Effector memory CD8-positive, alpha-beta T cell (primary cell): ENCODE measurements around the gene RHBDL3.
"Not testable (repeated sequence)": the region's sequence is repeated elsewhere in the genome, so short reads cannot be mapped to it uniquely, and the experiment has no call there.

Experiments
- ATAC-seq: fragments of 150-1000 bp; cut with Tn5 transposase; replicated peaks from 2 replicates; pipeline ENCODE4 v1.10.0; 2021; ENCODE audit warnings: mild to moderate bottlenecking, moderate library complexity
- DNase-seq, 3 experiments: peaks; one replicate each; pipeline ENCODE4 v3.0.0; 2021
- H3K27ac Mint-ChIP-seq, 2 donors: one replicate each; pipeline ENCODE4 v1.8.0; 2022; ENCODE audit warnings: mild to moderate bottlenecking in 2 of 2, mixed read lengths in 2 of 2, moderate library complexity in 2 of 2
- H3K27me3 Mint-ChIP-seq, 2 donors: one replicate each; pipeline ENCODE4 v1.8.0; 2022; ENCODE audit warnings: mixed read lengths in 2 of 2
- H3K36me3 Mint-ChIP-seq: one replicate; pipeline ENCODE4 v1.8.0; 2022; ENCODE audit warnings: mild to moderate bottlenecking, moderate library complexity, mixed read lengths; ENCODE audit not compliant: insufficient read depth
- H3K4me1 Mint-ChIP-seq, 2 donors: one replicate each; pipeline ENCODE4 v1.8.0; 2022; ENCODE audit warnings: low read depth in 2 of 2, mixed read lengths in 2 of 2
- H3K4me3 Mint-ChIP-seq, 2 donors: one replicate each; pipeline ENCODE4 v1.8.0; 2022; ENCODE audit warnings: mild to moderate bottlenecking in 2 of 2, mixed read lengths in 2 of 2, moderate library complexity in 2 of 2
- H3K9me3 Mint-ChIP-seq, 2 donors: one replicate each; pipeline ENCODE4 v1.8.0; 2022; ENCODE audit warnings: mixed read lengths in 2 of 2

Gene RHBDL3

GRCh38 chr17:32258383-32259140 lies 7.1 kb upstream of the RHBDL3 start:
- no peak for DNase-seq

GRCh38 chr17:32259586-32259985 lies 6.0 kb upstream of the RHBDL3 start:
- Mint-ChIP-seq H3K27me3 (peaks cover 11 to 22% of the 10 kb centered on the region in 2 donors), H3K4me1 (peaks cover 0 to 2% of the 10 kb centered on the region in 2 donors), H3K27ac (no peak overlapping the region), H3K36me3 (no peaks in the 10 kb centered on the region), H3K9me3 (no peaks in the 10 kb centered on the region), H3K4me3 (no peak overlapping the region)
- no peak for DNase-seq
- no peak for ATAC-seq

More at GRCh38 chr17:32258383-32259140, 7.1 kb upstream of the RHBDL3 start:
- Mint-ChIP-seq H3K4me1 (no peaks in the 10 kb centered on the region), H3K9me3 (no peaks in the 10 kb centered on the region), H3K27ac (no peak overlapping the region), H3K27me3 (peaks cover under 1 to 12% of the 10 kb centered on the region in 2 donors), H3K36me3 (no peaks in the 10 kb centered on the region), H3K4me3 (no peak overlapping the region)
- no peak for ATAC-seq

GRCh38 chr17:32261417-32261736 lies 4.3 kb upstream of the RHBDL3 start:
- peaks cover 3 to 8% of the 10 kb centered on the region in 2 donors for H3K4me1 Mint-ChIP-seq
- ATAC-seq (no peak), DNase-seq (no peak)
- H3K27ac Mint-ChIP-seq = no peak overlapping the region
- no peaks in the 10 kb centered on the region for H3K36me3 Mint-ChIP-seq
- H3K9me3 Mint-ChIP-seq = no peaks in the 10 kb centered on the region
- H3K27me3 Mint-ChIP-seq = peaks cover 19 to 26% of the 10 kb centered on the region in 2 donors
- H3K4me3 Mint-ChIP-seq = no peak overlapping the region

- H3K27me3 Mint-ChIP-seq = peaks cover 22 to 30% of the 10 kb centered on the region in 2 donors
- no peaks in the 10 kb centered on the region for H3K9me3 Mint-ChIP-seq
- ATAC-seq (no peak), DNase-seq (no peak)
- no peak overlapping the region for H3K4me3 Mint-ChIP-seq
- H3K36me3 Mint-ChIP-seq = no peaks in the 10 kb centered on the region
- peaks cover 8 to 10% of the 10 kb centered on the region in 2 donors for H3K4me1 Mint-ChIP-seq
- no peak overlapping the region for H3K27ac Mint-ChIP-seq
Measured at GRCh38 chr17:32261936-32262510, 3.6 kb upstream of the RHBDL3 start.

GRCh38 chr17:32263515-32263914 lies 2.1 kb upstream of the RHBDL3 start:
- not testable (repeated sequence) for DNase-seq, H3K4me3 Mint-ChIP-seq, H3K36me3 Mint-ChIP-seq, H3K27ac Mint-ChIP-seq, H3K9me3 Mint-ChIP-seq, ATAC-seq
- H3K4me1 Mint-ChIP-seq = peaks cover 16 to 19% of the 10 kb centered on the region in 2 donors
- peaks cover 37 to 43% of the 10 kb centered on the region in 2 donors for H3K27me3 Mint-ChIP-seq

GRCh38 chr17:32264140-32264799 lies 1.4 kb upstream of the RHBDL3 start:
- H3K9me3 Mint-ChIP-seq = no peaks in the 10 kb centered on the region

GRCh38 chr17:32264823-32265191 lies 825 bp upstream of the RHBDL3 start:
- H3K27me3 Mint-ChIP-seq = peaks cover 43 to 49% of the 10 kb centered on the region in 2 donors
- DNase-seq (no peak), ATAC-seq (no peak)
- H3K9me3 Mint-ChIP-seq = no peaks in the 10 kb centered on the region
- peak overlapping the region; percentile 77 to 86 for H3K4me3 Mint-ChIP-seq
- H3K36me3 Mint-ChIP-seq = no peaks in the 10 kb centered on the region
- H3K4me1 Mint-ChIP-seq = peaks cover 16 to 19% of the 10 kb centered on the region in 2 donors
- H3K27ac Mint-ChIP-seq = no peak overlapping the region

More at GRCh38 chr17:32264140-32264799, 1.4 kb upstream of the RHBDL3 start:
- ATAC-seq = no peak
- no peak overlapping the region for H3K27ac Mint-ChIP-seq
- DNase-seq = no peak
- H3K4me3 Mint-ChIP-seq = peak overlapping the region; percentile 77 to 86
- H3K36me3 Mint-ChIP-seq = no peaks in the 10 kb centered on the region
- H3K4me1 Mint-ChIP-seq = peaks cover 16 to 19% of the 10 kb centered on the region in 2 donors
- H3K27me3 Mint-ChIP-seq = peaks cover 43 to 44% of the 10 kb centered on the region in 2 donors

GRCh38 chr17:32266051-32266388 lies 388 bp downstream of the RHBDL3 start:
- no peaks in the 10 kb centered on the region for H3K9me3 Mint-ChIP-seq
- H3K27ac Mint-ChIP-seq = no peak overlapping the region
- H3K36me3 Mint-ChIP-seq = no peaks in the 10 kb centered on the region
- peaks cover 43 to 58% of the 10 kb centered on the region in 2 donors for H3K27me3 Mint-ChIP-seq
- peak overlapping the region in 1 of 2 donors; percentile 77 for H3K4me3 Mint-ChIP-seq
- peaks cover 16 to 19% of the 10 kb centered on the region in 2 donors for H3K4me1 Mint-ChIP-seq
- DNase-seq (no peak), ATAC-seq (peak; percentile 30)

- ATAC-seq (peak; percentile 51), DNase-seq (peak in 1 of 3 experiments; percentile 19)
- Mint-ChIP-seq H3K9me3 (no peaks in the 10 kb centered on the region), H3K4me1 (peaks cover 16 to 19% of the 10 kb centered on the region in 2 donors), H3K27ac (no peak overlapping the region), H3K27me3 (peaks cover 43 to 58% of the 10 kb centered on the region in 2 donors), H3K4me3 (peak overlapping the region; percentile 77 to 83), H3K36me3 (no peaks in the 10 kb centered on the region)
Measured at GRCh38 chr17:32266389-32267301, 1.0 kb downstream of the RHBDL3 start.

- H3K27me3 Mint-ChIP-seq = peaks cover 51 to 69% of the 10 kb centered on the region in 2 donors
- DNase-seq (no peak), ATAC-seq (no peak)
- H3K4me3 Mint-ChIP-seq = peak overlapping the region; percentile 77 to 83
- no peaks in the 10 kb centered on the region for H3K36me3 Mint-ChIP-seq
- H3K27ac Mint-ChIP-seq = peak overlapping the region in 1 of 2 donors; percentile 64
- peaks cover 16 to 19% of the 10 kb centered on the region in 2 donors for H3K4me1 Mint-ChIP-seq
- H3K9me3 Mint-ChIP-seq = no peaks in the 10 kb centered on the region
Measured at GRCh38 chr17:32267690-32268205, 2.1 kb downstream of the RHBDL3 start.

GRCh38 chr17:32268734-32269288 lies 3.2 kb downstream of the RHBDL3 start:
- Mint-ChIP-seq H3K27ac (no peak overlapping the region), H3K4me1 (peaks cover 16 to 19% of the 10 kb centered on the region in 2 donors), H3K36me3 (no peaks in the 10 kb centered on the region), H3K9me3 (no peaks in the 10 kb centered on the region), H3K27me3 (peaks cover 49 to 70% of the 10 kb centered on the region in 2 donors), H3K4me3 (no peak overlapping the region)
- no peak for ATAC-seq
- DNase-seq = no peak

- ATAC-seq = no peak
- Mint-ChIP-seq H3K4me1 (peaks cover 16 to 19% of the 10 kb centered on the region in 2 donors), H3K27me3 (peaks cover 44 to 69% of the 10 kb centered on the region in 2 donors), H3K9me3 (no peaks in the 10 kb centered on the region), H3K36me3 (no peaks in the 10 kb centered on the region), H3K27ac (no peak overlapping the region), H3K4me3 (no peak overlapping the region)
- no peak for DNase-seq
Measured at GRCh38 chr17:32269377-32269776, 3.7 kb downstream of the RHBDL3 start.
